ENCODE measurements around the gene DYDC1.
"Not testable (repeated sequence)": the region's sequence is repeated elsewhere in the genome, so short reads cannot be mapped to it uniquely, and the experiment has no call there.

The DYDC1 gene

GRCh38 chr10:80356563-80356988 is at the start of gene DYDC1, which contains the start of gene DYDC2:
Gene DYDC1 (minus strand): TSS chr10:80356755. CDS start chr10:80352601, 4,154 bp downstream.
Gene DYDC2 (plus strand): TSS chr10:80356781. CDS start chr10:80362444, 5,663 bp downstream.
- no peak for DNase-seq (ENCODE audit: low read depth in 2 of 2)

- DNase-seq (ENCODE audit: low read depth in 2 of 2): no peak
Observed at GRCh38 chr10:80406204-80406603, 49.6 kb upstream of the DYDC1 start.

GRCh38 chr10:80405626-80406025 is 49.1 kb upstream of the DYDC1 start:
- no peak for DNase-seq (ENCODE audit: low read depth in 2 of 2)

GRCh38 chr10:80405035-80405434 is 48.5 kb upstream of the DYDC1 start:
- DNase-seq (ENCODE audit: low read depth in 2 of 2): no peak

GRCh38 chr10:80400136-80400804 is 43.7 kb upstream of the DYDC1 start:
- no peak for DNase-seq (ENCODE audit: low read depth in 2 of 2)

- DNase-seq (ENCODE audit: low read depth in 2 of 2): no peak
Observed at GRCh38 chr10:80397014-80397413, 40.5 kb upstream of the DYDC1 start.

- no peak for DNase-seq (ENCODE audit: low read depth in 2 of 2)
Observed at GRCh38 chr10:80394358-80394916, 37.9 kb upstream of the DYDC1 start.

GRCh38 chr10:80392250-80392649 is 35.7 kb upstream of the DYDC1 start:
- no peak for DNase-seq (ENCODE audit: low read depth in 2 of 2)

- DNase-seq (ENCODE audit: low read depth in 2 of 2): no peak
Observed at GRCh38 chr10:80390740-80391139, 34.2 kb upstream of the DYDC1 start.

- no peak for DNase-seq (ENCODE audit: low read depth in 2 of 2)
Observed at GRCh38 chr10:80382989-80383388, 26.4 kb upstream of the DYDC1 start.

GRCh38 chr10:80380185-80380584 is 23.6 kb upstream of the DYDC1 start:
- DNase-seq (ENCODE audit: low read depth in 2 of 2): no peak

- DNase-seq (ENCODE audit: low read depth in 2 of 2): no peak
Observed at GRCh38 chr10:80379701-80380100, 23.1 kb upstream of the DYDC1 start.

- DNase-seq (ENCODE audit: low read depth in 2 of 2): no peak
Observed at GRCh38 chr10:80373502-80373901, 16.9 kb upstream of the DYDC1 start.

- DNase-seq (ENCODE audit: low read depth in 2 of 2): no peak
Observed at GRCh38 chr10:80372675-80373074, 16.1 kb upstream of the DYDC1 start.

- no peak for DNase-seq (ENCODE audit: low read depth in 2 of 2)
Observed at GRCh38 chr10:80371467-80371866, 14.9 kb upstream of the DYDC1 start.

- no peak for DNase-seq (ENCODE audit: low read depth in 2 of 2)
Observed at GRCh38 chr10:80365510-80365909, 9.0 kb upstream of the DYDC1 start.

- no peak for DNase-seq (ENCODE audit: low read depth in 2 of 2)
Observed at GRCh38 chr10:80359644-80360043, 3.1 kb upstream of the DYDC1 start.

- DNase-seq (ENCODE audit: low read depth in 2 of 2): not testable (repeated sequence)
Observed at GRCh38 chr10:80358925-80359324, 2.4 kb upstream of the DYDC1 start.

GRCh38 chr10:80357851-80358125 is 1.2 kb upstream of the DYDC1 start:
- no peak for DNase-seq (ENCODE audit: low read depth in 2 of 2)

- DNase-seq (ENCODE audit: low read depth in 2 of 2): no peak
Observed at GRCh38 chr10:80356989-80357850, 665 bp upstream of the DYDC1 start.

GRCh38 chr10:80351220-80351619 is 5.3 kb downstream of the DYDC1 start:
- DNase-seq (ENCODE audit: low read depth in 2 of 2): no peak

GRCh38 chr10:80350251-80350650 is 6.3 kb downstream of the DYDC1 start:
- DNase-seq (ENCODE audit: low read depth in 2 of 2): no peak

GRCh38 chr10:80344912-80345311 is 11.6 kb downstream of the DYDC1 start:
- no peak for DNase-seq (ENCODE audit: low read depth in 2 of 2)
